IMR-90 (cell line): ENCODE data around the gene PDHB. TPM values are rescaled to one million over a fixed set of nuclear protein-coding genes. Genes with fewer than 3 reads are reported as not detected.

Experiments used
- ATAC-seq: fragments of 200-7000 bp; cut with Tn5 transposase; 2 replicates; pipeline ENCODE4 v1.9.1; 2020; ENCODE audit warnings: low read depth, mild to moderate bottlenecking, moderate library complexity
- BruUV-seq: library from RNA; stranded (reverse); fragments of 400-500 nt; replicated peaks from 2 replicates; lab custom pipeline; 2021; lab: Mats Ljungman, UMichigan
- CTCF ChIA-PET: fragments of 300-600 bp; formaldehyde crosslinking; extraction: SDS; loops from one replicate; lab custom pipeline; 2021; ENCODE audit warnings: antibody characterized with exemption; lab: Yijun Ruan, JAX
- POLR2A ChIA-PET: fragments of 300-600 bp; sonication (Branson Sonifier 250); formaldehyde crosslinking; loops from one replicate; lab custom pipeline; 2022; ENCODE audit warnings: antibody characterized with exemption; ENCODE audit not compliant: unreplicated experiment; lab: Charles Lee
- DNase-seq: peaks from one replicate; pipeline ENCODE4 v3.0.0; 2013
- H2AFZ ChIP-seq: replicated peaks from 2 replicates; pipeline ENCODE3; 2013; ENCODE audit warnings: low read length, mild to moderate bottlenecking; ENCODE audit not compliant: poor library complexity
- H2AK5ac ChIP-seq: 2 replicates; pipeline ENCODE4 v1.6.1; 2013; ENCODE audit warnings: low read depth, low read length, inconsistent platforms
- H2AK9ac ChIP-seq: replicated peaks from 2 replicates; pipeline ENCODE3; 2013; ENCODE audit warnings: mild to moderate bottlenecking, low read depth, low read length, moderate library complexity; ENCODE audit not compliant: poor library complexity
- H2BK120ac ChIP-seq: 2 replicates; pipeline ENCODE4 v1.6.1; 2013; ENCODE audit warnings: low read depth, low read length, inconsistent platforms
- H2BK15ac ChIP-seq: 3 replicates; pipeline ENCODE4 v1.6.1; 2013; ENCODE audit warnings: low read depth, low read length, inconsistent platforms
- H2BK20ac ChIP-seq: 2 replicates; pipeline ENCODE4 v1.6.1; 2013; ENCODE audit warnings: low read depth, mild to moderate bottlenecking, inconsistent platforms, low read length, moderate library complexity
- H2BK5ac ChIP-seq: 2 replicates; pipeline ENCODE4 v1.6.1; 2013; ENCODE audit warnings: mild to moderate bottlenecking, low read depth, low read length, inconsistent platforms; ENCODE audit not compliant: poor library complexity, severe bottlenecking
- H3K14ac ChIP-seq: replicated peaks from 2 replicates; pipeline ENCODE4 v1.6.1; 2013; ENCODE audit warnings: low read depth, low read length, inconsistent platforms
- H3K18ac ChIP-seq: 2 replicates; pipeline ENCODE4 v1.6.1; 2013; ENCODE audit warnings: low read depth, low read length, control low read depth
- H3K23ac ChIP-seq: 2 replicates; pipeline ENCODE4 v1.6.1; 2013; ENCODE audit warnings: low read depth, low read length, inconsistent platforms
- H3K27ac ChIP-seq: 2 replicates; pipeline ENCODE4 v1.5.1; 2013; ENCODE audit warnings: mild to moderate bottlenecking, control low read depth, low read length; ENCODE audit not compliant: insufficient read depth
- H3K27me3 ChIP-seq: 2 replicates; pipeline ENCODE4 v1.6.1; 2013; ENCODE audit warnings: low read length; ENCODE audit not compliant: control insufficient read depth, insufficient read depth
- H3K36me3 ChIP-seq: 2 replicates; pipeline ENCODE4 v1.6.1; 2013; ENCODE audit warnings: low read length, mixed read lengths; ENCODE audit not compliant: control insufficient read depth, insufficient read depth
- H3K4ac ChIP-seq: 2 replicates; pipeline ENCODE4 v1.6.1; 2013; ENCODE audit warnings: low read depth, low read length, inconsistent platforms
- H3K4me1 ChIP-seq: 2 replicates; pipeline ENCODE4 v1.6.1; 2013; ENCODE audit warnings: low read length, mixed read lengths; ENCODE audit not compliant: control insufficient read depth, insufficient read depth
- H3K4me2 ChIP-seq: 2 replicates; pipeline ENCODE4 v1.6.1; 2013; ENCODE audit warnings: low read depth, mild to moderate bottlenecking, control low read depth, low read length, moderate library complexity
- H3K4me3 ChIP-seq: 2 replicates; pipeline ENCODE4 v1.5.1; 2013; ENCODE audit warnings: low read depth, mild to moderate bottlenecking, control low read depth, low read length, moderate library complexity; ENCODE audit not compliant: insufficient read depth
- H3K56ac ChIP-seq: 2 replicates; pipeline ENCODE4 v1.6.1; 2013; ENCODE audit warnings: low read length, inconsistent platforms; ENCODE audit not compliant: insufficient read depth; ENCODE audit errors: extremely low read depth
- H3K79me1 ChIP-seq, 2 experiments: 2 replicates each; pipeline ENCODE4 v1.6.1; 2013; ENCODE audit warnings: low read length in 2 of 2, inconsistent platforms in 1 of 2, low read depth in 1 of 2
- H3K9ac ChIP-seq: 2 replicates; pipeline ENCODE4 v1.6.1; 2013; ENCODE audit warnings: low read depth, low read length, control low read depth
- H3K9me1 ChIP-seq: 2 replicates; pipeline ENCODE4 v1.6.1; 2013; ENCODE audit warnings: low read length, inconsistent platforms; ENCODE audit not compliant: insufficient read depth
- H3K9me3 ChIP-seq: 2 replicates; pipeline ENCODE4 v1.6.1; 2013; ENCODE audit warnings: low read length; ENCODE audit not compliant: control insufficient read depth, insufficient read depth
- H4K20me1 ChIP-seq: 2 replicates; pipeline ENCODE4 v1.6.1; 2013; ENCODE audit warnings: low read length, inconsistent platforms; ENCODE audit not compliant: insufficient read depth
- H4K5ac ChIP-seq: 2 replicates; pipeline ENCODE4 v1.6.1; 2013; ENCODE audit warnings: mild to moderate bottlenecking, low read depth, low read length, control low read depth
- H4K8ac ChIP-seq, 2 experiments: 2 replicates each; pipeline ENCODE4 v1.6.1; 2013; ENCODE audit warnings: low read depth in 2 of 2, low read length in 2 of 2, control low read depth in 1 of 2, inconsistent platforms in 1 of 2
- H4K91ac ChIP-seq: 2 replicates; pipeline ENCODE4 v1.6.1; 2013; ENCODE audit warnings: low read depth, low read length, inconsistent platforms; ENCODE audit not compliant: insufficient read depth
- BHLHE40 ChIP-seq: fragments of 150-350 bp; IDR thresholded peaks from 2 replicates; pipeline ENCODE4 v1.6.1; 2016; ENCODE audit warnings: mild to moderate bottlenecking, low read depth, low read length
- CEBPB ChIP-seq: IDR thresholded peaks from 2 replicates; pipeline ENCODE4 v1.6.1; 2012; ENCODE audit warnings: low read depth, low read length, improper control_type of control experiment
- CHD1 ChIP-seq: IDR thresholded peaks from 2 replicates; pipeline ENCODE4 v1.6.1; 2012; ENCODE audit warnings: low read depth, low read length, improper control_type of control experiment
- CTCF ChIP-seq: conservative IDR thresholded peaks from 2 replicates; pipeline ENCODE4 v1.5.1; 2012; ENCODE audit warnings: mild to moderate bottlenecking, low read depth, low read length, improper control_type of control experiment
- ELK1 ChIP-seq: fragments of 150-350 bp; IDR thresholded peaks from 2 replicates; pipeline ENCODE4 v1.6.1; 2016; ENCODE audit warnings: low read depth, mild to moderate bottlenecking, low read length, moderate library complexity, borderline replicate concordance
- FOS ChIP-seq: fragments of 150-350 bp; IDR thresholded peaks from 2 replicates; pipeline ENCODE4 v1.6.1; 2016; ENCODE audit warnings: low read depth, low read length
- MAFK ChIP-seq: IDR thresholded peaks from 2 replicates; pipeline ENCODE4 v1.6.1; 2012; ENCODE audit warnings: low read depth, low read length, improper control_type of control experiment
- MAZ ChIP-seq: IDR thresholded peaks from 2 replicates; pipeline ENCODE4 v1.6.1; 2012; ENCODE audit warnings: low read depth, mild to moderate bottlenecking, low read length, improper control_type of control experiment, moderate library complexity, borderline replicate concordance
- MXI1 ChIP-seq: IDR thresholded peaks from 2 replicates; pipeline ENCODE4 v1.6.1; 2012; ENCODE audit warnings: low read depth, mild to moderate bottlenecking, low read length, moderate library complexity, borderline replicate concordance
- NFE2L2 ChIP-seq: fragments of 150-350 bp; IDR thresholded peaks from 2 replicates; pipeline ENCODE4 v1.6.1; 2016; ENCODE audit warnings: low read depth, mild to moderate bottlenecking, low read length
- POLR2A ChIP-seq: IDR thresholded peaks from 2 replicates; pipeline ENCODE4 v1.6.1; 2012; ENCODE audit warnings: mild to moderate bottlenecking, low read depth, low read length
- RAD21 ChIP-seq: IDR thresholded peaks from 2 replicates; pipeline ENCODE4 v1.6.1; 2012; ENCODE audit warnings: low read length, improper control_type of control experiment
- RCOR1 ChIP-seq: IDR thresholded peaks from 2 replicates; pipeline ENCODE4 v1.6.1; 2012; ENCODE audit warnings: mild to moderate bottlenecking, low read length, improper control_type of control experiment; ENCODE audit not compliant: insufficient replicate concordance
- RFX5 ChIP-seq: IDR thresholded peaks from 2 replicates; pipeline ENCODE4 v1.8.0; 2012; ENCODE audit warnings: low read depth, mild to moderate bottlenecking, low read length, moderate library complexity
- SMC3 ChIP-seq: fragments of 150-350 bp; IDR thresholded peaks from 2 replicates; pipeline ENCODE4 v1.6.1; 2016; ENCODE audit warnings: low read depth, mild to moderate bottlenecking, antibody characterized with exemption, low read length, moderate library complexity
- USF2 ChIP-seq: fragments of 150-350 bp; IDR thresholded peaks from 2 replicates; pipeline ENCODE4 v1.6.1; 2017; ENCODE audit warnings: mild to moderate bottlenecking, antibody characterized with exemption, low read length, low read depth
- WGBS, 2 experiments: methylation state at CpG; one replicate each; pipeline versions ENCODE4 v1.1.5 to v1.1.7; 2013; ENCODE audit warnings: missing lambda C conversion rate in 2 of 2; ENCODE audit not compliant: insufficient read length in 1 of 2; ENCODE audit errors: extremely low coverage in 2 of 2; 5-methylcytosine and 5-hydroxymethylcytosine counted together
- dilution Hi-C: fragments of 300-500 bp; cut with HindIII; formaldehyde crosslinking; loops from one replicate; pipeline ENCODE4 v1.14.3; 2018; ENCODE audit warnings: low sequenced_read_pairs; ENCODE audit not compliant: unreplicated experiment
- in situ Hi-C: fragments of 300-500 bp; cut with MboI; formaldehyde crosslinking; loops from 3 replicates; pipeline ENCODE4 v1.14.3; 2019; ENCODE audit warnings: low sequenced_read_pairs, inconsistent platforms, mixed read lengths
- intact Hi-C: fragments of 100-400 bp; cut with micrococcal nuclease; formaldehyde crosslinking; loops from 2 replicates; pipeline ENCODE4 v1.10.0; 2022
- polyA plus RNA-seq, 3 experiments: library from polyadenylated mRNA; depleted of rRNA; stranded (reverse); fragments of >200 nt; gene quantifications; 2 replicates each; pipeline ENCODE4 v1.2.3, GENCODE V29; 2012; ENCODE audit warnings: low replicate concordance in 1 of 3
- total RNA-seq: library from RNA; depleted of rRNA; stranded (reverse); fragments of >200 nt; gene quantifications from 2 replicates; pipeline ENCODE4 v1.2.3, GENCODE V29; 2012

Gene PDHB
- total and polyA plus RNA-seq, 2 of the 4 experiments (the other 2 are of a cell fraction) = 69.2 to 73.5 TPM

GRCh38 chr3:58469096-58469495, 35.5 kb upstream of the PDHB start:
- no peak overlapping the region for H2BK15ac ChIP-seq
- no TSS peak for BruUV-seq
- no peak overlapping the region for H2AFZ ChIP-seq
- H3K36me3 ChIP-seq = no peaks in the 10 kb centered on the region
- H3K27me3 ChIP-seq = no peaks in the 10 kb centered on the region
- no peak overlapping the region for H3K56ac ChIP-seq
- no peak overlapping the region for H2BK5ac ChIP-seq
- no peak overlapping the region for H3K18ac ChIP-seq
- no peak overlapping the region for H2BK120ac ChIP-seq
- H3K23ac ChIP-seq = no peak overlapping the region
- ChIA-PET POLR2A (no interaction called here), CTCF (interaction anchor here (1.4 kb wide), 1 partner anchor 23 kb away, joined by 3 read pairs; the partner anchor contains the start of gene KCTD6)
- H3K4me2 ChIP-seq = no peak overlapping the region
- peaks cover 15% of the 10 kb centered on the region for H3K4me1 ChIP-seq
- H4K5ac ChIP-seq = no peak overlapping the region
- H3K27ac ChIP-seq = no peak overlapping the region
- no peak overlapping the region for H2BK20ac ChIP-seq
- H3K9me3 ChIP-seq = no peaks in the 10 kb centered on the region
- intact Hi-C loops (no loop called here), dilution Hi-C loops (no loop called here), in situ Hi-C loops (no loop called here)
- H4K20me1 ChIP-seq = no peaks in the 10 kb centered on the region
- no peak overlapping the region for H3K9ac ChIP-seq
- H3K79me1 ChIP-seq = no peaks in the 10 kb centered on the region
- no peak overlapping the region for H2AK5ac ChIP-seq
- H3K4me3 ChIP-seq = no peak overlapping the region
- no peak overlapping the region for H4K8ac ChIP-seq
- H3K9me1 ChIP-seq = peaks cover 10% of the 10 kb centered on the region
- no peak overlapping the region for H3K4ac ChIP-seq
- ATAC-seq (no peak), DNase-seq (no peak)
- no peak overlapping the region for H3K14ac ChIP-seq
- no peak for TF ChIP-seq USF2
- no peak for TF ChIP-seq ELK1
- TF ChIP-seq SMC3 = no peak
- no peak for TF ChIP-seq FOS
- TF ChIP-seq POLR2A = no peak
- TF ChIP-seq BHLHE40 = no peak
- TF ChIP-seq CEBPB = no peak
- TF ChIP-seq RCOR1 = no peak
- no peak for TF ChIP-seq NFE2L2
- no peak for TF ChIP-seq CTCF
- TF ChIP-seq MXI1 = no peak
- no peak for TF ChIP-seq MAZ
- no peak for TF ChIP-seq RAD21
- TF ChIP-seq MAFK = no peak
- TF ChIP-seq RFX5 = no peak
- TF ChIP-seq CHD1 = no peak
- H2AK9ac ChIP-seq = no peak overlapping the region
- no peak overlapping the region for H4K91ac ChIP-seq
- no CpG with 5 or more reads among the region's 4 CpGs for WGBS, 2 experiments
